HG02642 (cell line): ENCODE measurements around the gene ZSCAN23.
"Not testable (repeated sequence)": the region's sequence is repeated elsewhere in the genome, so short reads cannot be mapped to it uniquely, and the experiment has no call there.

Experiments used
- ATAC-seq: cut with Tn5 transposase; IDR thresholded peaks from one replicate; pipeline ENCODE4 v1.9.1; 2021; ENCODE audit warnings: mild to moderate bottlenecking; ENCODE audit not compliant: unreplicated experiment, poor library complexity

The ZSCAN23 gene

GRCh38 chr6:28443112-28443773, at the start of gene ZSCAN23:
Gene ZSCAN23, minus strand, starts transcription at chr6:28443491. Its CDS starts 7,225 bp downstream, at chr6:28436266.
- peak; percentile 92 for ATAC-seq

DNA sequence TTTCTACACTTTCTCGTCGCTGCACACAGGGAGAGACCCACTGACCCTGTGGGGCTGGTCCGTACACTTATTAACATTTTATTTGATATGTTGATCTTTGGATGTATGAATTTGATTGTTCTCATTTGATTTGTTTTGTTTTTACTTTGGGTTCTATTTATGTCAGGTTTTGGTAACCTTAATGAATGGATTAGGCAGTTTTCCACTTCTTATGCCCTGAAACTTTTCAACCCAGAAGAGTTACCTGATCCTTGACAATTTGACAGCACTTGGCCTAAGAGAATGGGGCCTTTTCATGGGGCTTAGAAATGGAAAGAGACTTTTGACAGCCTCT, 48.7 kb upstream of the ZSCAN23 start:
- ATAC-seq, result no peak

DNA sequence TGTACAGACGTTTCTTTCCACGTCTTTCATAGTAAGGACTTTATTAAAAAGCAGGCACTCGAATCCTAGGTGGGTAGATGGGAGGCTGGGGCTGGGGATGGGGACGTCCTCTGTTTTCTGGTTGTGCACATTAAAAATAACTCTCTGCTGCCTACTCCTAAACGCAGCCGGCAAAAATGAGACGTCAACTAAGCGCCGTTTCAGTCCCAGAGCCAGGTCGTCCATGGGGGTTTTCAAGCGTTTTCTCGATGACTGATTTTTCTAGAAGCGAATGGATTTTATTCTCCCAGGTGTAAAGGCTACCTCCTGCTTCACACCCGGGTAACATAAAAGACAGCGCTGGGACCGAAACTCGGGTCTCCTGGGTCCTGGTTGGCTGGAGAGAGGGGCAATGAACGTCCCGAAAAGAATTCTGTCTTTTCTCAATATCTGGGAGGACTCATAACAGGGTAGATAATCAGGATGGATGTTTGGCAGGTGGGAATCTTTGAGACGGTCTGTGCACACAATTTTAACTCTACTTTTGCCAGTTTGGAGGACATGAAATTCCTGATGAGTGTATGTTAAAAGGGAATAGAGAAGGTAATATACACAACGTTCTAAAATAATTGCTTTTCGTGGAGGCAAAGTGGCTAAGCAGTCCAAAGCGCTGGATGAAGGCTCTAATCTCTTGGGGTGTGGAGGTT, 47.1 kb upstream of the ZSCAN23 start:
- peak; percentile 23 for ATAC-seq

GRCh38 chr6:28489366-28490204, 46.3 kb upstream of the ZSCAN23 start:
- peak; percentile 71 for ATAC-seq

GRCh38 chr6:28488916-28489365, 45.6 kb upstream of the ZSCAN23 start:
- ATAC-seq, result no peak

DNA sequence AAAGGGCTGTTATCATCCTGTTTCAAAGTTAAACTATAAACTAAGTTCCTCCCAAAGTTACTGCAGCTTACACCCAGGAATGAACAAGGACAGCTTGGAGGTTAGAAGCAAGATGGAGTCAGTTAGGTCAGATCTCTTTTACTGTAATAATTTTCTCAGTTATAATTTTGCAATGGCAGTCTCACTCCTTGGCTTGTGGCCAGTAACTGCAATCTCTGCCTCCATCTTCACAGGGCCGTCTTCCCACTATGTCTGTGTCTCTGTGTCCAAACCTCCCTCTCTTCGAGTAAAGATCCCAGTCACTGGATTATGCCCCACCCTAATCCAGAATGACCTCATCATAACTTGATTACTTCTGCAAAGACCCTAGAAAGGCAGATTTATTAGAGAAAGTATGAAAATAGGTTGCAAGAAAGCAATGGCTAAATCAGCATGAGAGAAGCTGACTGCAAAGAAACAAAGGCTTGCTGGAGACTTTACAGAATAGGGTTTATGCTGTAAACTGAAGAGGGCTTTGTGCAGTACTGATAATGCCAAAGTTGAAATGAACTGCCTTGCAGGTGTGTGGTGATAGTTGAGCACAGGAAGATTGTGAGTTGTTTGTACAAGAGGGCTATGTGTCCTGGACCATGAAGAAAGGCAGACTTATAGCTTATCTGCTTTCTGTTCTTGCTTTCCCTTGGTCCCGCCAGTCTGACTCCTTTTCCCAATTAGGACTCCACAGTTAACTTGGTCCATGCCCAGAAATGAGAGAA, 43.9 kb upstream of the ZSCAN23 start:
- ATAC-seq, result no peak

DNA sequence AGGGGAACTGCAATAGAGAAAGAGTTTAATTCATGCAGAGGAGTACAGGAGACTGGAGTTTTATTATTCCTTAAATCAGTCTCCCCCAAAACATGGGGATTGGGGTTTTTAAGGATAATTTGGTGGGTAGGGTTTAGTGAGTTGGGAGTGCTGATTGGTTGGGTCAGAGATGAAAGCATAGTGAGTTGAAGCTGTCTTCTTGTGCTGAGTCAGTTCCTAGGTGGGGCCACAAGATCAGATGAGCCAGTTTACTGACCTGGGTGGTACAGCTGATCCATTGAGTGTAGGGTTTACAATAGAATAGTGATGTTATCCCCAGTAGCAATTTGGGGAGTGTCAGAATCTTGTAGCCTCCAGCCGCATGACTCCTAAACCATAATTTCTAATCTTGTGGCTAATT, 43.2 kb upstream of the ZSCAN23 start:
- no peak for ATAC-seq

GRCh38 chr6:28485482-28485881, 42.2 kb upstream of the ZSCAN23 start:
- ATAC-seq, result no peak

DNA sequence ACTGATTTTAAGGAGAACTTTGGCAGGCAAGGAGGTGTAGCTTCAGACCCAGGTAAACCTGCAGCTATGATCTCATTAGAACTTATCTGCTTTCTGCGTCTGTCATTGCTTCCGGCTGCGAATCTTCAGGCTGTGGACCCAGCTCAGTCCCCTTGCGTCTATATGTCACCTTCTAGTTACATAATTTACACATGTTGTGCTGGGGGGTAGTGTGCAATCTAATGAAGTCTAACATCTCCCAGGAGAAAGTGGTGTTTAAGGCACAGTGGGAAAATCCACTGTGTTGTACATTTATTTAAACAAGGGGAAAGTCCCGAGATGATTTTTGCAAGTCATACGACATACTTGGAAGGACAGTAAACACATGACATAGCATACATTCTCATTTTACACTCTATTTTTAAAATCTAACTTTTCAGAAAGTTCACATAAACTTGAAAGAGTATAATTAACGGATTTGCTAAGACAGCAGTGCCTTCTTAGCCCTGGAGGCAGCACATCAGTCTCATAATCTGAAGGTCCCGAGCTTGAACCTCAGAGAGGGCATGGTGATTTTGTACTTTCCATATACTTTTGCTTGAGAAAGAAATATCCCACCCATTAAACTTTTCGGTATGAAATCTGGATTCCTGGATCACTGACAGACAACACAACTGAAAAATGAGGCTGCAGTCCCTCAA, 37.1 kb upstream of the ZSCAN23 start:
- no peak for ATAC-seq

DNA sequence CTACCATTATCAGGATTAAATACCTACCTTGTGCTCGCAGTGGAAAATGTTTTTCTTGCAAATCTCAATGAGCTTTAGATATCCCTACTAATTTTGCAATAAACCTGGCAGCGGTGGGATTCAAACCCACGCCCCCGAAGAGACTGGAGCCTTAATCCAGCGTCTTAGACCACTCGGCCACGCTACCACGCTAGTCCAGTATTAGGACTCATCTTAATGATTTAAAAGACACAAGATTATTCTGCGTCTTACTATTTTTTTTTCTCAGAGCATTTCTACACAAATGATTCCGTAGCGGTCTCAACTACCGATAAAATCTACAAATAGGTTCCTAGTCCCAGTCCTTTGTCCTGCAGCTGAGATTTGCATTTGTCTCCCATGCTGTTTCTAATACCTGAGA, 35.2 kb upstream of the ZSCAN23 start:
- ATAC-seq, result no peak

- ATAC-seq, result no peak
Measured at GRCh38 chr6:28474441-28475219, 31.3 kb upstream of the ZSCAN23 start.

DNA sequence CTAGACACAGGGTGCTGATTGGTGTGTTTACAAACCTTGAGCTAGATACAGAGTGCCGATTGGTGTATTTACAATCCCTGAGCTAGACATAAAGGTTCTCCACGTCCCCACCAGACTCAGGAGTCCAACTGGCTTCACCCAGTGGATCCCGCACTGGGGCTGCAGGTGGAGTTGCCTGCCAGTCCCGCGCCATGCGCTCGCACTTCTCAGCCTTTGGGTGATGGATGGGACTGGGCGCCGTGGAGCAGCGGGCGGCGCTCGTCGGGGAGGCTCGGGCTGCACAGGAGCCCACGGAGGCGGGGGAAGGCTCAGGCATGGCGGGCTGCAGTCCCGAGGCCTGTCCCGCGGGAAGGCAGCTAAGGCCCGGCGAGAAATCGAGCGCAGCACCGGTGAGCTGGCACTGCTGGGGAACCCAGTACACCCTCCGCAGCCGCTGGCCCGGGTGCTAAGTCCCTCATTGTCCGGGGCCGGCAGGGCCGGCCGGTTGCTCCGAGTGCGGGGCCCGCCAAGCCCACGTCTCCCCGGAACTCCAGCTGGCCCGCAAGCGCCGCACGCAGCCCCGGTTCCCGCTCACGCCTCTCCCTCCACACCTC, 26.0 kb upstream of the ZSCAN23 start:
- not testable (repeated sequence) for ATAC-seq

GRCh38 chr6:28468056-28468455, 24.8 kb upstream of the ZSCAN23 start:
- no peak for ATAC-seq

DNA sequence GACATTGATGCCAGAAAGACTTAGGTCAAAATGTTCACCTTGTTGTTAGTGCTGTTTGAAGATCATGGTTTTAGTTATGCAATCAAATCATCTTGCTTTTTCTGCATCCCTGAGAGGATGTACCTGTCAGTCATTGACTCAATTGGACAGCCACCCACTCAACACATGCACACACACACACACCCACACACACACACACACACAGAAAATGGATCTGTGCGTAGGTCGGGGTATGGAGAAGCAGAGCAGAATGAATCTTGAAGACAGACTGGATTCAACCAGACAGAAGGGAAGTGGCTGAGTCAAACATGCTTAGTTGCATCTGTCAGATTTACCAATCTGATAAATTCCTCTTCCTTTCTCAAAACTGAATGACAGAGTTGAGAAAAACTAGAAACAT, 19.1 kb upstream of the ZSCAN23 start:
- no peak for ATAC-seq

GRCh38 chr6:28458568-28458967, 15.3 kb upstream of the ZSCAN23 start:
- no peak for ATAC-seq

DNA sequence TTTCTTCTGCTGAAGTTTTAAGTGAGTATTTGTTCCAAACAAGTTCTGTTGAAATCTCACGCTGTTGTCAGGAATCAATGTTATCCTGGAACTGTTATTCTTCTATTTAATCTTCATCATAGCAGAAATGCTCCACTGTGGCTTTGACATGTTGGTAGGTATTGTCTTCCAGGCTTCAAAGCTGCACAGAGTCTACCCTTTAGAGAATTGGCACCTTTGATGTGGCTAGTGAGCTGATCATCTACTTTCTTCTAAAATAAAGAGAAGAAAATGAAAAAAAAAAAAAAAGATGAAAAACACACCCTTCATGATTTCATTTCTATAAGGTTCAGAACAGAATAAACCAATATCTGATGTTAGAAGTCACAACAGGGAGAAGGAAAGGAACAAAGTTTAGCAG, 5.8 kb upstream of the ZSCAN23 start:
- no peak for ATAC-seq

DNA sequence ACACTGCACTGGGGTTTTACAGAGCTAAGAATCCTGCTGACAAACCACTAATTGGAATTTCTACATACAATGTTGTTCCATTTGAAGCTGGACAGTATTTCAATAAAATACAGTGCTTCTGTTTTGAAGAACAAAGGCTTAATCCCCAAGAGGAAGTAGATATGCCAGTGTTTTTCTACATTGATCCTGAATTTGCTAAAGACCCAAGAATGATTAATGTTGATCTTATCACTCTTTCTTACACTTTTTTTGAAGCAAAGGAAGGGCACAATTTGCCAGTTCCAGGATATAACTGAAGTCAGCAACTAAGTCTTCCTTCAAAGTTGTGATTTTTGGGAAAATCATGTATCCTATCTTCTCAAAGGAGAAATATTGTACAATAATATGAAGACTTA, 4.2 kb upstream of the ZSCAN23 start:
- not testable (repeated sequence) for ATAC-seq

DNA sequence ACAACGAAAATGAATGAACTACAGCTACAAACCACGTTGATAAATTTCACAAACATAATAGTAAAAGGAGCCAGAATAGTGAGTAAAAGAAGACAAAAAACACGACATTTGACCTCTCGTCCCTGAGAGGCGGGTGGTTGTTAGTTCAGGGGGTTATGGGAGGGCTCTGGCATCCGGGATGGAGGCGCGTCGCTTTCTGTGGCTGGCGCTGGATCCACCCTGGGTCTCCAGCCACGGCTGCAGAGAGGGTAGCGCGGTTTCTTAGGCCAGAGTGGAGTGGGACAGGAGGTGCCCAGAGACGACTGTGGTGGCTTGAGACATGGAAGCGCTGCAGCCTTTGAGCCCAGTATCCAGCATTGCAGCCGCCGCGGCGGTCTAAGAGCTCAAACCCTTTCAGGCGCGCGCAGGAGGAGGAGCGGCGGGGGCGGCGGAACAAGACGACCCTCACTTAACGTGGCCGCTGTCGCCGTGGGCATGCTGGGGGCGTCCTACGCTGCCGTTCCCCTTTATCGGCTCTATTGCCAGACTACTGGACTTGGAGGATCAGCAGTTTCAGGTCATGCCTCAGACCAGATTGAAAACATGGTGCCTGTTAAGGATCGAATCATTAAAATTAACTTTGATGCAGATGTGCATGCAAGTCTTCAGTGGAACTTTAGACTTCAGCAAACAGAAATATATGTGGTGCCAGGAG, 3.7 kb upstream of the ZSCAN23 start:
- ATAC-seq, result no peak
